Measurements from ENCODE around the gene LACTB. TPM values are rescaled to one million over a fixed set of nuclear protein-coding genes. Genes with fewer than 3 reads are reported as not detected.
A peak's percentile ranks its signal among the peaks of the same experiment; 100 is the strongest.

Gene LACTB
- total RNA-seq, 2 donors from 2014 or later: 13.3 to 14.9 TPM

GRCh38 chr15:63188926-63189871, 67.5 kb downstream of the LACTB start, which contains the start of gene RAB8B:
TSS of gene RAB8B (plus strand) at chr15:63189606. CDS start at chr15:63189625, 19 bp downstream.
- peaks cover 5% of the 10 kb centered on the region for H3K4me1 ChIP-seq (ENCODE audit: control insufficient read depth, insufficient read depth, low read length)
- H3K4me3 ChIP-seq (ENCODE audit: low read length): peak within 1 kb of the TSS; percentile 92
- Mint-ChIP-seq H3K27me3 (ENCODE audit: insufficient read depth) (peaks cover 9% of the 10 kb centered on the region), H3K36me3 (ENCODE audit: low read depth) (no peaks in the 10 kb centered on the region), H3K27ac (peak within 1 kb of the TSS; percentile 96), H3K4me3 (peak within 1 kb of the TSS; percentile 89), H3K9me3 (no peaks in the 10 kb centered on the region), H3K4me1 (peaks cover 32% of the 10 kb centered on the region)
- WGBS, 2 experiments (ENCODE audit: insufficient coverage in 1 of 2, insufficient read length in 1 of 2): 1% methylated on average over 32 to 77 of the region's 77 CpGs
- H3K36me3 ChIP-seq (ENCODE audit: control insufficient read depth, insufficient read depth, low read length): no peaks in the 10 kb centered on the region
- TF ChIP-seq CTCF (conservative IDR thresholded peaks at IDR 0.05): no peak
- peak within 1 kb of the TSS; percentile 45 for H3K9ac ChIP-seq (ENCODE audit: extremely low read depth, low read length, poor library complexity, severe bottlenecking)
- H3K9me3 ChIP-seq (ENCODE audit: control insufficient read depth, low read length): no peaks in the 10 kb centered on the region
- DNase-seq: peak; percentile 99
- H3K27ac ChIP-seq (ENCODE audit: low read depth, low read length): peak within 1 kb of the TSS; percentile 87
- peaks cover 7% of the 10 kb centered on the region for H3K27me3 ChIP-seq (ENCODE audit: control insufficient read depth, insufficient read depth, low read length, poor library complexity, severe bottlenecking)

GRCh38 chr15:63189941-63190768, 68.5 kb downstream of the LACTB start:
- DNase-seq: peak; percentile 56
- H3K36me3 Mint-ChIP-seq (ENCODE audit: low read depth): no peaks in the 10 kb centered on the region
- peaks cover 7% of the 10 kb centered on the region for H3K27me3 ChIP-seq (ENCODE audit: control insufficient read depth, insufficient read depth, low read length, poor library complexity, severe bottlenecking)
- H3K9me3 ChIP-seq (ENCODE audit: control insufficient read depth, low read length): no peaks in the 10 kb centered on the region
- H3K4me3 ChIP-seq (ENCODE audit: low read length): peak overlapping the region; percentile 92
- H3K4me1 Mint-ChIP-seq: peaks cover 35% of the 10 kb centered on the region
- peak overlapping the region; percentile 45 for H3K9ac ChIP-seq (ENCODE audit: extremely low read depth, low read length, poor library complexity, severe bottlenecking)
- no peak for TF ChIP-seq CTCF (conservative IDR thresholded peaks at IDR 0.05)
- H3K36me3 ChIP-seq (ENCODE audit: control insufficient read depth, insufficient read depth, low read length): no peaks in the 10 kb centered on the region
- 14 to 20% methylated on average over 9 to 10 of the region's 10 CpGs for WGBS, 2 experiments (ENCODE audit: insufficient coverage in 1 of 2, insufficient read length in 1 of 2)
- H3K9me3 Mint-ChIP-seq: no peaks in the 10 kb centered on the region
- H3K27me3 Mint-ChIP-seq (ENCODE audit: insufficient read depth): peaks cover 9% of the 10 kb centered on the region
- peak overlapping the region; percentile 67 for H3K27ac Mint-ChIP-seq
- peak overlapping the region; percentile 70 for H3K27ac ChIP-seq (ENCODE audit: low read depth, low read length)
- peaks cover 5% of the 10 kb centered on the region for H3K4me1 ChIP-seq (ENCODE audit: control insufficient read depth, insufficient read depth, low read length)
- H3K4me3 Mint-ChIP-seq: peak overlapping the region; percentile 89
